Stimulated activated CD8-positive, alpha-beta memory T cell treated with anti-CD3 and anti-CD28 coated beads, Interleukin-15, amount 100 ng/mL, for 24 hours (primary cell): ENCODE results near the gene ROR1.

Source experiments
- DNase-seq: peaks from one replicate; pipeline ENCODE4 v3.0.0-alpha.2; 2020; ENCODE audit warnings: low read depth

ROR1 gene

DNA sequence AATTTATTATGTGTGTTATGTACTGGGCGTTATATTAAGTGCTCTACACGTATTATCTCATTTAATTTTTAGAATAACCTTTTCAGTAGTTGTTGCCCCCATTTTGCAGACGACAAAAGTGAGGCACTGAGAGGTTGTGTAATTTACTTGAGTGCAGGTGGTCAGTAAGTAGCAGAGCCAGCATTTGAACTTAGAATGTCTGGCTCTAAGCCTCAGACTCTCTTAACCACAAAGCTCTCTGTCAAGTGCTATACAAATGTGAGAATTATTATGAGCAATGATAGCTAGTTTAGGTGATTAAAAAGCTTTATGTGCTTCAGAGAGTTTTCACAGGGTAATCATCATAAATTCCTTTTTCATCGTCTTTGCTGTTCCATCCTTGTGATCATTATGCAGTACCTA lies 333.3 kb downstream of the ROR1 start:
- DNase-seq = no peak

GRCh38 chr1:64107632-64108031 lies 333.8 kb downstream of the ROR1 start:
- no peak for DNase-seq

DNA sequence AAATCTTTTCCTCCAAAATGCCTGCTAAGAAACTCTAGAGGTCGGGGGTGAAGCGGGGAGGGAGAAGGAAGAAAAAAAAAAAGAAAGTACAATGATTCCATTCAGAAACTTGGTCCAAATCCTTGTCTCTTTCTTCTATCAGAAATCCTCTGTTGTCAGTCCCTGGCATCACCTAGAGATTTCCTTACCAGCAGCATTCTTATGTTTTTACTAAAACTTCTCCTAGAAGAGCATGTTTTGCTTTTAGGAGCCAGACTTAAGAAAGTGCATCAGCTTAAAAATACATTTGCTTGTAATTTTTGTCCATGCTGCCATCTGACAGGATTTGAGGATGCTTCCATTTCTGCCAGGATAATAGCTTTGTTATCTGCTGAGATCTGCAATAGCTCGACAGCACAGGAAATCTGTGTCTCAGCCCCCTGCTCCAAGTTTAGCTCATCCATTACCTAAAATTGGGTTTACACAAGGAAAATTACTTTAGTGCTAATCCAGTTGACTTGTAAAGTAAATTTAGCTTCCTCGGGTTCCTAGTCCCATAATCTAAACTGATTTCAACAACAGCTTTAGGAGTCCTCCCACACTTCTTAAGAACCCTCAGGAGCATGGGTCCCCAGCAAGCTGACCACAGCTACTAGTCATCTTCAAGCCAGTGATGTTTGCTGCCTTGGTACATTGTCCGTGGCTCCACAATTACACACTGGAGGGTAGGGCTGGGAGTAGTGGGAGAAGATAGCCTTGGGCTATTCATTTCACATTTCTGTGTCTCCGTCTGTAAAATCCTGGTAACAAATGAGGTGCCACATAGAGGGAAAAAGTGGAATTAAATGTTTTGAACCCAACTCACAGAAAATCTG lies 337.3 kb downstream of the ROR1 start:
- DNase-seq = no peak

- DNase-seq = no peak
Observed at GRCh38 chr1:64111787-64112186, 338.0 kb downstream of the ROR1 start.

- DNase-seq = no peak
Observed at GRCh38 chr1:64112281-64112680, 338.5 kb downstream of the ROR1 start.

DNA sequence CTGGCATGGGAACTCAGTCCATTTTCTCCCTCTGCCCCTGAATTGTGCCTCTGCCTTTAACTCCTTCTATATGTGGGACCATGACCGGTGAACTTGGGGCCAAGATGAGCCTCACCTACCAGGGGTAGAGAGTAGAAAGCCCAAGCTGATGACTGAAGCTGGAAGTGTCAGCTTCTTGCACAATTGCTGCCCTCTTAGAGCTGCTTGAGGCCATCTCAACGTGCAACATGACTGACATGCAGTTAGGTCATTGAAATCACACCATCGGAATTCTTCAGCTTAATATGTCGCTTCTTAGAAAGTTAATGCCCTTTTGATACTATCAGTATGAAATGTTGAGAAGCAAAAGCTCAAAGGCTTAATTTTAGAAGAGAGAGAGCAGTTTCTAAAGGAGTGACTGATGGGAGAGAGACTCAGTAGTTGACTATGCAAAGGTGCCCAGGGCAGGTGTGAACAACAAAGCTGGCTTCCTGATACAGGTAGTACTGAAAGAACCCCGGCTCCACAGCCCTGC lies 340.3 kb downstream of the ROR1 start:
- DNase-seq = no peak

DNA sequence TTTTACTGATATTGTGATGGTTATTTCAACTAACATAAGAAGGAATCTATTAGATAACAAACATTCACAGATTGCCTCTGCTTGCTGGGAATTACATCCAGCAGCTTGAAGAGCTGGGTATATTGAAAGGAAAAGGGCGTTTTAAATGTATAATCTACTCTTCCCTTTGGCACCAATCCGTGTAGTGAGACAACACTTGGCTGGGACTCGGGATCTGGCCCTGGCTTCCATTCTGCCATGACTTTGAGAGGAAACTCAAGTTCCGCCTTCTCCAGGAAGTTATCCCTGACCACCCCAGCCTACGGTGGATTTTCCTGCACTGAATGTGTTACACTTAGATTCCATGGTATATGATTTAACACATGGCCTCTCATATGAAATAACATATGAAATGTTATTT lies 342.7 kb downstream of the ROR1 start:
- DNase-seq = no peak

DNA sequence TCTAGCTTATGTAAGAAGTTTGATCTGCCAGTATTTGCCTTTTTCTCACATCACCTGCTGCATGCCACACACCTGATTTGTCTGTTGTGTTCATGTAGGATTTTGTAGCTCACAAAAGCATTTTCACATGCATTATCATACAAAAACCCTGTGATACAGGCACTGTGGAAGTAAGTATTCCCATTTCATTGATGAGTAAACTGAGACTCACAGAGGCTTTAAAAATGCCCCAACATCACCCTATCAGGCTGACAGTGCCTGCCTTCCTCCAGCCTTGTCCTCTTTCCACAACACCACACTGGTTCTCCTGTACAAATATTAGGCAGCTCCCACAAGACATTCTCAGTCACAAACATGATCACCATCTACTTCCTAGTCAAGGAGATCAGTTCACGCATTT lies 343.7 kb downstream of the ROR1 start:
- no peak for DNase-seq

DNA sequence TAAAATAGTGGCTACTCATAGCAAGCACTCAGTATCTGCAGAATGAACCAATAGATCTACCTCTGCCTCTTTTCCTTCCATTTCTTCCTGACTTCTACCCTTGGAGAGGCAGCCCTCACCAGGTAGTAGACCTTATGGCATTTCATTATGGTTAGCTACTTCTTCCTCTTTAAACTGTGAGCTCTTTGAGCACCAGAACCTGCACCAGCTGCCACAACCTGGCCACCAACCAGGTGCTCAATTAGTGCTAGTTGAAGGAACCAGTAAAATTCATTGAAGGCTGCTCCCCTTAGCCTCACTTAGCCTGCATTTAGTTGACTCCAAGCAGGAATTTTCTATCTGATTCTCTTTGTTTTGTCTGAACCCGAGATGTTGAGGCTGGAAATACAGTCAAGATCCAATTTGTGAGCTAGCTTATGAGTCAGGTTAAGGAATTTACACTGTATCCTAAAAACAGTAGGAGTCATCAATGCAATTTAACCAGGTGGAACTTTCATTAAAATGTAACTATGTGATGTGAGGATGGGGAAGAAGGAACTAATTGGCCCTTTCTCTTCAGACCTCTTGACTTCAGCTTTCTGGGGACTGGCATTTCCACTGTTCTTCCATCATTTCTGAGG lies 348.1 kb downstream of the ROR1 start:
- no peak for DNase-seq

- DNase-seq = no peak
Observed at GRCh38 chr1:64122588-64122987, 348.8 kb downstream of the ROR1 start.

DNA sequence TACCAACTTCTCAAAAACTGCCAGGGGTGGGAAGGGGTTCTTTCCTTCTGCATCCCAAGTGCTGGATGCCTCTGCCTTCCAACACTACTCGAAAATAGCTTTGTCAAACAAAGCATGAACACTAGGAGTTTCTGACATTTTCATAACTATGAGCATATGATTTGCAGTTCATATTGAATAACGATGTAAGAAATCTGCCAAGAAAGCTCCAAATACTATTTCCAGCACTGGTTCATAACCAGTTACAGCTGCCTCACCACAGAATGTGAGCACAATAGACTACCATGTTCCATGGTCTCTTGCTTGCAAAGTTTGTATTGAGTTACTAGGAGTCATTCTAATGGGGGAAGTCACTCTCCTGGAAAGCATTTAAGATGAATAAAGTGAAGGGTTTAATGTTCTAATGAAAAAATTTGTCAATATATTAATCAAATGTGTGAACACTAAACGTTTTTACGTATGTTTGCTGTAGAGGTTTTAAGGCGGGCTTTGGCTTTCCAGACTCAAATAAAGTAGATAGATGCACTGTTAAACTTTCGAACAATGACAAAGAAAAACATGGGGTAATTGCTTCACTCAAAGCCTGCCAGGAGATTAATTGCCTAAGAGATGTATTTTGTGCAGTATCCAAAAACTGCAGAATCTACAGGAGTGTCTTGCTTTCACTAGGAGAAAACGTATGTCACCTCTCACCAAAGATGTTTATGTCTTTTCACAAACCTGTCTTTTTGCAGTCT lies 351.1 kb downstream of the ROR1 start:
- no peak for DNase-seq

DNA sequence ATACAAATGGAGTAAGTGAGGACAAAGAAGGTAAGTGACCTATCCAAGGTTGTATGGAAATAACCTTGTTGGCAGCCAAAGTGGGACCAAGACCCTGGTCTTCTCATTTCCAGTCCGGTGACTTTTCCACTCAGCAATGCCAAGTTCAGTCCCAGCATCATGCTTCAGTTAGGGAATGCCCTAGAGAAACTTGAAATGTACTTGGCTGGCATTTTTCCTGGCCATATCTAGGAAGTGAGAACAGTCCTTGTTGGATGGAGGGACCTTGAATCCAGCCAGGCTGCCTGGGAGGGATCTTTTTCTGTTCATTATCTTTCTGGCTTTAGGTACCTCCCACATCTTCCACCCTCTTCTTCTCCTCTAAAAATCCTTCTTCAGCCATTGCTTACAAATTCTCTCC lies 352.8 kb downstream of the ROR1 start:
- DNase-seq = no peak

- DNase-seq = no peak
Observed at GRCh38 chr1:64127297-64127696, 353.5 kb downstream of the ROR1 start.

- no peak for DNase-seq
Observed at GRCh38 chr1:64129701-64130100, 355.9 kb downstream of the ROR1 start.

GRCh38 chr1:64131155-64131554 lies 357.3 kb downstream of the ROR1 start:
- DNase-seq = no peak

GRCh38 chr1:64133036-64133435 lies 359.2 kb downstream of the ROR1 start:
- DNase-seq = no peak

GRCh38 chr1:64135462-64136223 lies 361.8 kb downstream of the ROR1 start:
- no peak for DNase-seq

GRCh38 chr1:64136296-64136695 lies 362.5 kb downstream of the ROR1 start:
- no peak for DNase-seq

DNA sequence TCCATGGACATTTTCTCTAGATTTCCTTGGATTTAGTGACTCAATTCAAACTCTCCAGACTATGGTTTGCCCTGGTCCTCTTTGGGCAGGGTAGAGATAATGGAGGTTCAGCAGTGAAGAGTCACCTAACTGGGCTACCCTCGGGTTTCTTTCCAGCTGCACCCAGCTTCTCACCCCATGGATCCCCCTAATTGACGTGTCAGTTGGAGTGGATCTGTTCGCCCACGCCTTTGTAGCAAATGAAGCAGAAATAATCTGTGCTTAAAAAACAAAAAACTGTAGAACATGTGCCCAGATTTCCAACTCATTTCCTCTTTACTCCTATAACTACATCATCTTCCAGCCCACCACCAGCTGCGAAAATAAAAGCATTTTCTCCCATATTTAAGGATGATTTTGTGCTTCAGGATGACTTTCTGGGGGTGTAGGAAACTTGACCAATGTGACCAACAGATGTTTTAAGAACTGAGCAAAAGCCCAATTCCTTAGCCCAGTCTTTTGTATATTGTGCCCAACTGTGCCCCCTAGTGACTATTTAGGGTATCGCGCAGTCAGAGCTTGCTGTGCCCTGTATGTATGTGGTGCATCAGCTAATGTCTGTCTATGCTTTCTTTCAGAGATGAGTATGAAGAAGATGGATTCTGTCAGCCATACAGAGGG lies 363.1 kb downstream of the ROR1 start:
- DNase-seq = peak; percentile 44

- DNase-seq = no peak
Observed at GRCh38 chr1:64137412-64137803, 363.6 kb downstream of the ROR1 start.

GRCh38 chr1:64139877-64140276 lies 366.1 kb downstream of the ROR1 start:
- no peak for DNase-seq

GRCh38 chr1:64140596-64140995 lies 366.8 kb downstream of the ROR1 start:
- no peak for DNase-seq
